ENCODE results near the gene CHSY1. TPM values are rescaled to one million over a fixed set of nuclear protein-coding genes. Genes with fewer than 3 reads are reported as not detected.

Gene CHSY1
- total and polyA plus RNA-seq, 7 donors: 1.8 to 13.6 (median 11.2) TPM

- 90 to 92% methylated on average over 19 of the region's 19 CpGs for WGBS, 2 donors
- H3K4me3 ChIP-seq: no peak overlapping the region
- H3K9me3 ChIP-seq: peaks cover 2 to 14% (median 9%) of the 10 kb centered on the region in 4 donors
- peaks cover 0 to 6% (median 0%) of the 10 kb centered on the region in 4 donors for H3K4me1 ChIP-seq
- TF ChIP-seq EP300 (IDR thresholded peaks at IDR 0.05) (no peak), POLR2A (IDR thresholded peaks at IDR 0.05) (no peak), POLR2AphosphoS5 (IDR thresholded peaks at IDR 0.05) (no peak)
- H3K27ac ChIP-seq: peak overlapping the region in 2 of 4 donors; percentile 56 to 74
- intact Hi-C loops (cut with DNase I): no loop called here
- peak; percentile 59 for DNase-seq
- no peaks in the 10 kb centered on the region for H3K36me3 ChIP-seq
- H3K27me3 ChIP-seq: no peaks in the 10 kb centered on the region
These were observed 82.3 kb downstream of the CHSY1 start for GRCh38 chr15:101169495-101170071.

GRCh38 chr15:101168898-101169494, 82.9 kb downstream of the CHSY1 start:
- Histone ChIP-seq H3K27me3 (no peaks in the 10 kb centered on the region), H3K4me3 (no peak overlapping the region), H3K9me3 (peaks cover 5 to 14% (median 9%) of the 10 kb centered on the region in 4 donors), H3K4me1 (peaks cover 0 to 6% (median 0%) of the 10 kb centered on the region in 4 donors), H3K27ac (peak overlapping the region; percentile 56 to 74 (median 63)), H3K36me3 (no peaks in the 10 kb centered on the region)
- no peak for TF ChIP-seq POLR2AphosphoS5 (IDR thresholded peaks at IDR 0.05)
- TF ChIP-seq POLR2A (IDR thresholded peaks at IDR 0.05): no peak
- TF ChIP-seq EP300 (IDR thresholded peaks at IDR 0.05): no peak
- TF ChIP-seq CTCF (IDR thresholded peaks at IDR 0.05): no peak
- intact Hi-C loops (cut with DNase I): no loop called here
- 87 to 96% methylated on average over 6 of the region's 6 CpGs for WGBS, 2 donors
- DNase-seq: peak; percentile 15

- Histone ChIP-seq H3K27ac (peak overlapping the region; percentile 56 to 74 (median 63)), H3K36me3 (no peaks in the 10 kb centered on the region), H3K27me3 (no peaks in the 10 kb centered on the region), H3K4me1 (peaks cover 0 to 6% (median 0%) of the 10 kb centered on the region in 4 donors), H3K9me3 (peaks cover 5 to 14% (median 10%) of the 10 kb centered on the region in 4 donors), H3K4me3 (no peak overlapping the region)
- TF ChIP-seq EP300 (IDR thresholded peaks at IDR 0.05) (no peak), POLR2A (IDR thresholded peaks at IDR 0.05) (no peak), POLR2AphosphoS5 (IDR thresholded peaks at IDR 0.05) (no peak), CTCF (IDR thresholded peaks at IDR 0.05) (no peak)
- DNase-seq: peak; percentile 78
- intact Hi-C loops (cut with DNase I): no loop called here
- 5 to 23% methylated on average over 1 of the region's 1 CpG for WGBS, 2 donors
These were observed 83.4 kb downstream of the CHSY1 start for GRCh38 chr15:101168463-101168824.

GRCh38 chr15:101167753-101168462, 83.9 kb downstream of the CHSY1 start:
- TF ChIP-seq POLR2AphosphoS5 (IDR thresholded peaks at IDR 0.05) (peak in 3 of 4 donors; percentile 30 to 63 (median 53)), CTCF (IDR thresholded peaks at IDR 0.05) (no peak), EP300 (IDR thresholded peaks at IDR 0.05) (peak in 1 of 4 donors; percentile 77)
- peaks cover 0 to 8% (median 0%) of the 10 kb centered on the region in 4 donors for H3K4me1 ChIP-seq
- WGBS, 2 donors: 25 to 33% methylated on average over 13 of the region's 13 CpGs
- no peak overlapping the region for H3K4me3 ChIP-seq
- peaks cover 5 to 14% (median 10%) of the 10 kb centered on the region in 4 donors for H3K9me3 ChIP-seq
- intact Hi-C loops (cut with DNase I): no loop called here
- no peaks in the 10 kb centered on the region for H3K36me3 ChIP-seq
- H3K27ac ChIP-seq: peak overlapping the region; percentile 56 to 74 (median 63)
- H3K27me3 ChIP-seq: no peaks in the 10 kb centered on the region
- peak; percentile 79 for DNase-seq

DNA sequence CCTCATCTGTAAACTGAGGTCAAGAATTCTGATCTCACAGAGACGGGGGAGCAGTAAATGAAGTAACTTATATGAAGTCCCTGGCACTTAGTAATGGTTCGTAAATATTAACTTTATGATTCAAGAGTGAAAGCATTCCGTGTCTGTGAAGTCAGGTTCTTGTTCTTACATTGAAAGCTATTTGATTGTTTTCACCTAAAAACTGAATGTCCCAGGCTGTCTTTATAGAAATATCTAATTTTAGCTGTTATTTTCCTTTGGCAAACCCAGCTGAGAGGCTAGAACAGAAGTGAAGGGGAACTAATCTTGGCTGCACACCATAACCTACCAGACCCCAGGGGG, 84.5 kb downstream of the CHSY1 start:
- Histone ChIP-seq H3K4me1 (peaks cover 0 to 13% (median 5%) of the 10 kb centered on the region in 4 donors), H3K27ac (peak overlapping the region; percentile 56 to 74 (median 63)), H3K36me3 (no peaks in the 10 kb centered on the region), H3K4me3 (no peak overlapping the region), H3K27me3 (no peaks in the 10 kb centered on the region), H3K9me3 (peaks cover 5 to 14% (median 10%) of the 10 kb centered on the region in 4 donors)
- TF ChIP-seq POLR2A (IDR thresholded peaks at IDR 0.05) (no peak), POLR2AphosphoS5 (IDR thresholded peaks at IDR 0.05) (no peak), EP300 (IDR thresholded peaks at IDR 0.05) (no peak), CTCF (IDR thresholded peaks at IDR 0.05) (no peak)
- intact Hi-C loops (cut with DNase I): no loop called here
- 61 to 65% methylated on average over 3 of the region's 3 CpGs for WGBS, 2 donors
- DNase-seq: no peak
